Measurements from ENCODE around the gene EML6. TPM values are rescaled to one million over a fixed set of nuclear protein-coding genes. Genes with fewer than 3 reads are reported as not detected.

The EML6 gene
- total RNA-seq, 1 experiment from 2014 or later, result 6.6 TPM

DNA sequence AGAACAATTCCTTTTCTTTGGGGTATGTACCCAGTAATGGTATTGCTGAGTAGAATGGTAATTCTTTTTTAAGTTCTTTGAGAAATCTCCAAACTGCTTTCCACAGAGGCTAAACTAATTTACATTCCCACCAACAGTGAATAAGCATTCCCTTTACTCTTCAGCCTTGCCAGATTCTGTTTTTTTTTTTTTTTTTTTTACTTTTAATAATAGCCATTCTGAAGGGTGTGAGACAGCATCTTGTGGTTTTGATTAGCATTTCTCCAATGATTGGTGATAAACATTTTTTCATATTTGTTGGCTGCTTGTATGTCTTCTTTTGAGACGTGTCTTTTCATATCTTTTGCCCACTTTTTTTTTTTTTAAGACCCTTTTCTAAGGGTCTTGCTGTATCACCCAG, 189.4 kb downstream of the EML6 start:
- no peaks in the 10 kb centered on the region for H3K79me2 ChIP-seq (ENCODE audit: insufficient read depth, low read length)
- no peaks in the 10 kb centered on the region for H4K20me1 ChIP-seq (ENCODE audit: insufficient read depth)
- TF ChIP-seq, protein P1, sequence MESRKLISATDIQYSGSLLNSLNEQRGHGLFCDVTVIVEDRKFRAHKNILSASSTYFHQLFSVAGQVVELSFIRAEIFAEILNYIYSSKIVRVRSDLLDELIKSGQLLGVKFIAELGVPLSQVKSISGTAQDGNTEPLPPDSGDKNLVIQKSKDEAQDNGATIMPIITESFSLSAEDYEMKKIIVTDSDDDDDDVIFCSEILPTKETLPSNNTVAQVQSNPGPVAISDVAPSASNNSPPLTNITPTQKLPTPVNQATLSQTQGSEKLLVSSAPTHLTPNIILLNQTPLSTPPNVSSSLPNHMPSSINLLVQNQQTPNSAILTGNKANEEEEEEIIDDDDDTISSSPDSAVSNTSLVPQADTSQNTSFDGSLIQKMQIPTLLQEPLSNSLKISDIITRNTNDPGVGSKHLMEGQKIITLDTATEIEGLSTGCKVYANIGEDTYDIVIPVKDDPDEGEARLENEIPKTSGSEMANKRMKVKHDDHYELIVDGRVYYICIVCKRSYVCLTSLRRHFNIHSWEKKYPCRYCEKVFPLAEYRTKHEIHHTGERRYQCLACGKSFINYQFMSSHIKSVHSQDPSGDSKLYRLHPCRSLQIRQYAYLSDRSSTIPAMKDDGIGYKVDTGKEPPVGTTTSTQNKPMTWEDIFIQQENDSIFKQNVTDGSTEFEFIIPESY (IDR thresholded peaks at IDR 0.05; ENCODE audit: extremely low read depth, insufficient replicate concordance, low read length), result no peak
- no peak for TF ChIP-seq ZFX (IDR thresholded peaks at IDR 0.05)
- no peak for TF ChIP-seq SIN3A (IDR thresholded peaks at IDR 0.05; ENCODE audit: low read depth)
- no peak for TF ChIP-seq CBX3 (IDR thresholded peaks at IDR 0.05; ENCODE audit: low read depth)
- no peak for TF ChIP-seq ZNF274 (IDR thresholded peaks at IDR 0.05; ENCODE audit: low read depth, low read length)
- no peak for TF ChIP-seq SRF (IDR thresholded peaks at IDR 0.05; ENCODE audit: low read depth)
- no peak for TF ChIP-seq EGR1 (IDR thresholded peaks at IDR 0.05; ENCODE audit: low read depth)
- no peak for ATAC-seq
- H3K27me3 ChIP-seq (ENCODE audit: insufficient read depth, low read length), result no peaks in the 10 kb centered on the region
- ChIA-PET POLR2A (no interaction called here), CTCF (no interaction called here), RAD21 (ENCODE audit: low non-redundant PET in 1 of 2, low total read pairs in 2 of 2, uncharacterized antibody in 2 of 2, unreplicated experiment in 2 of 2) (no interaction called here)
- H3K9ac ChIP-seq (ENCODE audit: low read length), result no peak overlapping the region
- H3K4me1 ChIP-seq (ENCODE audit: control insufficient read depth in 1 of 2, insufficient read depth in 2 of 2, low read length in 2 of 2), result no peaks in the 10 kb centered on the region
- no TSS peak for BruUV-seq (replicated peaks)
- intact Hi-C loops (cut with micrococcal nuclease), result no loop called here
- no peak overlapping the region for H3K4me2 ChIP-seq (ENCODE audit: low read length)
- H3K9me3 ChIP-seq (ENCODE audit: control insufficient read depth in 1 of 2, insufficient read depth in 1 of 2, low read depth in 1 of 2, low read length in 2 of 2), result no peaks in the 10 kb centered on the region
- no peak for DNase-seq (ENCODE audit: low read depth, low spot score)
- no peak overlapping the region for H2AFZ ChIP-seq (ENCODE audit: low read depth, low read length, poor library complexity, severe bottlenecking)
- no peaks in the 10 kb centered on the region for H3K9me2 ChIP-seq (ENCODE audit: insufficient read depth)
- no peak overlapping the region for H3K27ac ChIP-seq (ENCODE audit: low read depth, low read length)
- no peak overlapping the region for H3K4me3 ChIP-seq (replicated peaks in 1 of 2; ENCODE audit: low read depth in 1 of 2, low read length in 2 of 2)
- H3K36me3 ChIP-seq (ENCODE audit: control insufficient read depth in 1 of 2, insufficient read depth in 2 of 2, low read length in 2 of 2), result no peaks in the 10 kb centered on the region

DNA sequence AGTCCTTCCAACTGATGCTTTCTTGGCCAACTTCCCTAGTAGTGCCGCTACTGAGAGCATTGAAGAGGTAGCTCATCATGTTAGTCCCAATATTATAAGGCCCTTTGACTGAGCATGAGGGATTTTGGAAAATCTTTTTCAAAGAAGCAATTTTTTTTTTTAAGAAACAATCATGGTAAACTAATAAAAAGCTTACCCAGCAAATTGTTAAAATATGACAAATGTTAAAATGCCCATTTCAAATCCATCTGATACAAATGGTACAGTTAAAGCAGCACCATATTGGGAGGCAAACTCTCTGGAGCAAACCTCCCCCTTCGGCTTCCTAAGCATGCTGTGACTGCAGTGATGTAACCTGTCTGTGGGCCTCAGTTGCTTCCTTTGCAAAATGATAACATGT, 191.2 kb downstream of the EML6 start:
- Histone ChIP-seq H4K20me1 (ENCODE audit: insufficient read depth) (no peaks in the 10 kb centered on the region), H3K4me2 (ENCODE audit: low read length) (no peak overlapping the region), H2AFZ (ENCODE audit: low read depth, low read length, poor library complexity, severe bottlenecking) (no peak overlapping the region), H3K9me3 (ENCODE audit: control insufficient read depth in 1 of 2, insufficient read depth in 1 of 2, low read depth in 1 of 2, low read length in 2 of 2) (no peaks in the 10 kb centered on the region), H3K27me3 (ENCODE audit: insufficient read depth, low read length) (no peaks in the 10 kb centered on the region), H3K79me2 (ENCODE audit: insufficient read depth, low read length) (no peaks in the 10 kb centered on the region), H3K9ac (ENCODE audit: low read length) (no peak overlapping the region), H3K4me1 (ENCODE audit: control insufficient read depth in 1 of 2, insufficient read depth in 2 of 2, low read length in 2 of 2) (no peaks in the 10 kb centered on the region), H3K27ac (ENCODE audit: low read depth, low read length) (no peak overlapping the region), H3K4me3 (replicated peaks in 1 of 2; ENCODE audit: low read depth in 1 of 2, low read length in 2 of 2) (no peak overlapping the region), H3K36me3 (ENCODE audit: control insufficient read depth in 1 of 2, insufficient read depth in 2 of 2, low read length in 2 of 2) (no peaks in the 10 kb centered on the region), H3K9me2 (ENCODE audit: insufficient read depth) (no peaks in the 10 kb centered on the region)
- ChIA-PET POLR2A (no interaction called here), CTCF (no interaction called here), RAD21 (ENCODE audit: low non-redundant PET in 1 of 2, low total read pairs in 2 of 2, uncharacterized antibody in 2 of 2, unreplicated experiment in 2 of 2) (no interaction called here)
- ATAC-seq, result no peak
- no TSS peak for BruUV-seq (replicated peaks)
- DNase-seq (ENCODE audit: low read depth, low spot score), result no peak
- intact Hi-C loops (cut with micrococcal nuclease), result no loop called here
- TF ChIP-seq TCF7L2 (IDR thresholded peaks at IDR 0.05; ENCODE audit: borderline replicate concordance, extremely low read depth, insufficient read depth, insufficient read length) (no peak), SRF (IDR thresholded peaks at IDR 0.05; ENCODE audit: low read depth) (no peak), EZH2 (IDR thresholded peaks at IDR 0.05) (no peak), EZH2phosphoT487 (IDR thresholded peaks at IDR 0.05; ENCODE audit: borderline replicate concordance) (no peak), SP1 (IDR thresholded peaks at IDR 0.05; ENCODE audit: low read depth) (no peak), EGR1 (IDR thresholded peaks at IDR 0.05; ENCODE audit: low read depth) (no peak), FOSL1 (IDR thresholded peaks at IDR 0.05; ENCODE audit: low read depth) (no peak), SIN3A (IDR thresholded peaks at IDR 0.05; ENCODE audit: low read depth) (no peak), POLR2A (IDR thresholded peaks at IDR 0.05; ENCODE audit: borderline replicate concordance, extremely low read depth, insufficient read depth, insufficient read length) (no peak), CBX3 (IDR thresholded peaks at IDR 0.05; ENCODE audit: low read depth) (no peak), RAD21 (IDR thresholded peaks at IDR 0.05; ENCODE audit: low read depth) (no peak), POLR2AphosphoS5 (IDR thresholded peaks at IDR 0.05; ENCODE audit: low read depth, low read length) (no peak)
- TF ChIP-seq, protein P2, sequence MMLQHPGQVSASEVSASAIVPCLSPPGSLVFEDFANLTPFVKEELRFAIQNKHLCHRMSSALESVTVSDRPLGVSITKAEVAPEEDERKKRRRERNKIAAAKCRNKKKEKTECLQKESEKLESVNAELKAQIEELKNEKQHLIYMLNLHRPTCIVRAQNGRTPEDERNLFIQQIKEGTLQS (IDR thresholded peaks at IDR 0.05), result no peak
- TF ChIP-seq, protein P3, sequence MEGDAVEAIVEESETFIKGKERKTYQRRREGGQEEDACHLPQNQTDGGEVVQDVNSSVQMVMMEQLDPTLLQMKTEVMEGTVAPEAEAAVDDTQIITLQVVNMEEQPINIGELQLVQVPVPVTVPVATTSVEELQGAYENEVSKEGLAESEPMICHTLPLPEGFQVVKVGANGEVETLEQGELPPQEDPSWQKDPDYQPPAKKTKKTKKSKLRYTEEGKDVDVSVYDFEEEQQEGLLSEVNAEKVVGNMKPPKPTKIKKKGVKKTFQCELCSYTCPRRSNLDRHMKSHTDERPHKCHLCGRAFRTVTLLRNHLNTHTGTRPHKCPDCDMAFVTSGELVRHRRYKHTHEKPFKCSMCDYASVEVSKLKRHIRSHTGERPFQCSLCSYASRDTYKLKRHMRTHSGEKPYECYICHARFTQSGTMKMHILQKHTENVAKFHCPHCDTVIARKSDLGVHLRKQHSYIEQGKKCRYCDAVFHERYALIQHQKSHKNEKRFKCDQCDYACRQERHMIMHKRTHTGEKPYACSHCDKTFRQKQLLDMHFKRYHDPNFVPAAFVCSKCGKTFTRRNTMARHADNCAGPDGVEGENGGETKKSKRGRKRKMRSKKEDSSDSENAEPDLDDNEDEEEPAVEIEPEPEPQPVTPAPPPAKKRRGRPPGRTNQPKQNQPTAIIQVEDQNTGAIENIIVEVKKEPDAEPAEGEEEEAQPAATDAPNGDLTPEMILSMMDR (IDR thresholded peaks at IDR 0.05 in 2 of 3, conservative IDR thresholded peaks at IDR 0.05 in 1 of 3; ENCODE audit: borderline replicate concordance in 1 of 3, insufficient read depth in 1 of 3, low read depth in 2 of 3, low read length in 2 of 3), result no peak

All from HCT116 (cell line).